HCT116 (cell line): Measurements from ENCODE around the gene CAMK2G. TPM values are rescaled to one million over a fixed set of nuclear protein-coding genes. Genes with fewer than 3 reads are reported as not detected.

Experiments used
- ATAC-seq: fragments of 200-7000 bp; cut with Tn5 transposase; 2 replicates; pipeline ENCODE4 v1.9.1; 2020; ENCODE audit warnings: mild to moderate bottlenecking, moderate library complexity
- BruUV-seq: library from RNA; stranded (reverse); fragments of 400-500 nt; replicated peaks from 2 replicates; lab custom pipeline; 2021; lab: Mats Ljungman, UMichigan
- CTCF ChIA-PET: fragments of 300-600 bp; sonication (Branson Sonifier 250); formaldehyde crosslinking; loops from one replicate; lab custom pipeline; 2021; ENCODE audit warnings: antibody characterized with exemption; lab: Charles Lee
- POLR2A ChIA-PET: fragments of 300-600, 350-600 bp; sonication (Branson Sonifier 250); formaldehyde crosslinking; loops from one replicate; lab custom pipeline; 2021; ENCODE audit warnings: antibody characterized with exemption; lab: Charles Lee
- RAD21 ChIA-PET, 2 experiments: fragments of 300-600 bp; sonication (Branson Sonifier 250); formaldehyde crosslinking; loops; one replicate each; lab custom pipeline; 2023; ENCODE audit warnings: low total read pairs in 2 of 2; ENCODE audit not compliant: uncharacterized antibody in 2 of 2, unreplicated experiment in 2 of 2, low non-redundant PET in 1 of 2; lab: Charles Lee
- DNase-seq: peaks from one replicate; pipeline ENCODE4 v3.0.0-alpha.2; 2010; ENCODE audit warnings: low read depth, low spot score
- H2AFZ ChIP-seq: fragments of 200-600 bp; shearing (Covaris generic), sonication (generic); 2 replicates; pipeline ENCODE4 v1.6.1; 2017; ENCODE audit warnings: low read depth, mixed run types, mixed read lengths, antibody characterized with exemption, low read length; ENCODE audit not compliant: poor library complexity, severe bottlenecking
- H3K27ac ChIP-seq: 2 replicates; pipeline ENCODE4 v1.5.1; 2012; ENCODE audit warnings: low read depth, low read length
- H3K27me3 ChIP-seq: fragments of 200-600 bp; sonication (generic); 2 replicates; pipeline ENCODE4 v1.6.1; 2016; ENCODE audit warnings: mixed run types, low read length, mixed read lengths; ENCODE audit not compliant: insufficient read depth
- H3K36me3 ChIP-seq, 2 experiments: fragments of 200-500 bp in 1 of 2; fragments of 200-600 bp in 1 of 2; sonication (Bioruptor generic) in 1 of 2; sonication (generic) in 1 of 2; 2 replicates each; pipeline versions ENCODE4 v1.5.1 to v1.6.1; 2014 to 2016; ENCODE audit warnings: low read length in 2 of 2, inconsistent platforms in 1 of 2, mixed read lengths in 1 of 2, mixed run types in 1 of 2; ENCODE audit not compliant: insufficient read depth in 2 of 2, control insufficient read depth in 1 of 2
- H3K4me1 ChIP-seq, 2 experiments: fragments of 200-600 bp in 1 of 2; sonication (generic) in 1 of 2; 2 replicates each; pipeline versions ENCODE4 v1.5.1 to v1.6.1; 2012 to 2017; ENCODE audit warnings: low read length in 2 of 2, inconsistent platforms in 1 of 2, mild to moderate bottlenecking in 1 of 2, mixed read lengths in 1 of 2, mixed run types in 1 of 2, moderate library complexity in 1 of 2; ENCODE audit not compliant: insufficient read depth in 2 of 2, control insufficient read depth in 1 of 2
- H3K4me2 ChIP-seq: fragments of 200-600 bp; sonication (generic); 2 replicates; pipeline ENCODE4 v1.6.1; 2017; ENCODE audit warnings: mixed run types, low read length, mixed read lengths
- H3K4me3 ChIP-seq, 2 experiments: fragments of 200-600 bp in 1 of 2; sonication (generic) in 1 of 2; replicated peaks in 1 of 2; 2 replicates each; pipeline ENCODE4 v1.5.1; 2011 to 2016; ENCODE audit warnings: low read length in 2 of 2, control low read depth in 1 of 2, low read depth in 1 of 2, mild to moderate bottlenecking in 1 of 2, mixed read lengths in 1 of 2, mixed run types in 1 of 2
- H3K79me2 ChIP-seq: fragments of 200-600 bp; sonication (generic); 2 replicates; pipeline ENCODE4 v1.6.1; 2017; ENCODE audit warnings: mild to moderate bottlenecking, mixed run types, low read length, moderate library complexity, mixed read lengths; ENCODE audit not compliant: insufficient read depth
- H3K9ac ChIP-seq: fragments of 200-600 bp; sonication (generic); 2 replicates; pipeline ENCODE4 v1.6.1; 2016; ENCODE audit warnings: low read length, mixed read lengths
- H3K9me2 ChIP-seq: fragments of 200-600 bp; sonication (generic), shearing (Covaris generic); 2 replicates; pipeline ENCODE4 v1.6.1; 2017; ENCODE audit warnings: mixed run types, mild to moderate bottlenecking, moderate library complexity; ENCODE audit not compliant: insufficient read depth
- H3K9me3 ChIP-seq, 2 experiments: fragments of 200-500 bp in 1 of 2; fragments of 200-600 bp in 1 of 2; sonication (Bioruptor generic) in 1 of 2; sonication (generic) in 1 of 2; 2 replicates each; pipeline ENCODE4 v1.6.1; 2014 to 2017; ENCODE audit warnings: low read length in 2 of 2, mixed read lengths in 2 of 2, inconsistent platforms in 1 of 2, low read depth in 1 of 2, mild to moderate bottlenecking in 1 of 2, mixed run types in 1 of 2, moderate library complexity in 1 of 2; ENCODE audit not compliant: control insufficient read depth in 1 of 2, insufficient read depth in 1 of 2
- H4K20me1 ChIP-seq: fragments of 200-600 bp; sonication (generic), shearing (Covaris generic); 2 replicates; pipeline ENCODE4 v1.6.1; 2017; ENCODE audit warnings: mixed run types, mild to moderate bottlenecking, moderate library complexity; ENCODE audit not compliant: insufficient read depth
- EGR1 ChIP-seq: IDR thresholded peaks from 2 replicates; pipeline ENCODE4 v1.6.1; 2012; ENCODE audit warnings: low read depth
- ELF1 ChIP-seq: IDR thresholded peaks from 2 replicates; pipeline ENCODE4 v1.6.1; 2012; ENCODE audit warnings: low read depth, borderline replicate concordance
- EZH2 ChIP-seq: fragments of 200-600 bp; sonication (generic); IDR thresholded peaks from 2 replicates; pipeline ENCODE4 v1.6.1; 2017; ENCODE audit warnings: antibody characterized with exemption, mixed run types
- JUND ChIP-seq: IDR thresholded peaks from 2 replicates; pipeline ENCODE4 v1.6.1; 2012
- POLR2AphosphoS5 ChIP-seq: IDR thresholded peaks from 2 replicates; pipeline ENCODE4 v1.6.1; 2011; ENCODE audit warnings: mild to moderate bottlenecking, low read depth, low read length, moderate library complexity
- RAD21 ChIP-seq: IDR thresholded peaks from 2 replicates; pipeline ENCODE4 v1.6.1; 2012; ENCODE audit warnings: low read depth, mild to moderate bottlenecking
- SIN3A ChIP-seq: IDR thresholded peaks from 2 replicates; pipeline ENCODE4 v1.6.1; 2012; ENCODE audit warnings: low read depth
- SRF ChIP-seq: IDR thresholded peaks from 2 replicates; pipeline ENCODE4 v1.6.1; 2012; ENCODE audit warnings: low read depth
- YY1 ChIP-seq: IDR thresholded peaks from 2 replicates; pipeline ENCODE4 v1.6.1; 2011; ENCODE audit warnings: low read length, low read depth, moderate library complexity, mild to moderate bottlenecking; ENCODE audit not compliant: insufficient replicate concordance; ENCODE audit errors: extremely low read depth
- ZFX ChIP-seq: fragments of 450-650 bp; IDR thresholded peaks from 2 replicates; pipeline ENCODE4 v1.6.1; 2017
- ZNF274 ChIP-seq: fragments of 200-500 bp; sonication (Bioruptor generic); IDR thresholded peaks from 2 replicates; pipeline ENCODE4 v1.6.1; 2014; ENCODE audit warnings: mild to moderate bottlenecking, low read depth, low read length, inconsistent platforms
- intact Hi-C: fragments of 100-400 bp; cut with micrococcal nuclease; formaldehyde crosslinking; loops from 2 replicates; pipeline ENCODE4 v1.10.0; 2022
- total RNA-seq: library from RNA; stranded (reverse); gene quantifications from one replicate; pipeline ENCODE4 v1.2.1, GENCODE V29; 2021; ENCODE audit not compliant: unreplicated experiment
- TF ChIP-seq, protein P1 (sequence below): IDR thresholded peaks from 2 replicates; pipeline ENCODE4 v1.6.1; 2011; ENCODE audit warnings: mild to moderate bottlenecking, low read length, moderate library complexity; ENCODE audit not compliant: insufficient replicate concordance; ENCODE audit errors: extremely low read depth
- TF ChIP-seq, protein P2 (sequence below): IDR thresholded peaks from 2 replicates; pipeline ENCODE4 v1.6.1; 2012

The CAMK2G gene
- total RNA-seq, 1 experiment from 2014 or later, result 28.3 TPM

DNA sequence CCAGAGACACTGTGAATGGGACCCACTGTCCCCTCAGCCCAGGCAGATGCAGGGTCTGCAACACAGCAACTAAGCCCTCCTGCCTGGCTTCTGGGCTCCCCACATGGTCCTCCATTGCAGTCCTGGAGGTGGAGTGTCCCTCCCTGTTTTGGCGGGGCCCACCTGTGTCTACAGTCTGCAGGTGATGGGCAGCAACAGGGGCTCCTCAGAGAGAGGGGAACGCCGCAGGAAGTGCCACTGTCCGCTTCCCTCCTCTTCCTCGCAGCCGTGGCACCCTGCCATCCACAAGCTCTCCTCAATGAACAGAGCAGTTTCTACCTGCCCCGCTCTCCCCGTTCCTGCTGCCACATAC, 9.3 kb downstream of the CAMK2G start:
- no peaks in the 10 kb centered on the region for H4K20me1 ChIP-seq

DNA sequence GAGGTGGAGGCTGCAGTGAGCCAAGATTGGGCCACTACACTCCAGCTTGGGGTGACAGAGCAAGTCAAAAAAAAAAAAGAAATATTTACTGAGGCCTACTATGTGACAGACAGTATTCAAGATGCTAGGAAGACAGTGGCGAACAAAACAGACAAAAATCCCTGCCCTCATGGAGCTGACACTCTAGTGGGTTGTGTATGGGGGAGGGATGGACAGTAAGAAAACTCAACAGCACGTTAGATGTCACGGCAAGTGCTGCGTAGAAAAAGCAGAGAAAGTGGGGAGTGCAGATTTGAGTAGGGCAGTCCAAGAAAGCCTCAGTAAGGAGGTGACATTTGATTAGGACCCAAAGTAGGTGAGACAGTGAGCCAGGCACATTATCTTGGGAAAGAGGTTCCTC, 10.1 kb downstream of the CAMK2G start:
- no peaks in the 10 kb centered on the region for H3K27me3 ChIP-seq
- ChIA-PET RAD21 (no interaction called here), POLR2A (no interaction called here), CTCF (interaction anchor here (1.0 kb wide), 1 partner anchor 15 kb away, joined by 6 read pairs; no protein-coding TSS in a partner anchor)
- H3K9me3 ChIP-seq, result no peaks in the 10 kb centered on the region
- H4K20me1 ChIP-seq, result no peaks in the 10 kb centered on the region
- no peaks in the 10 kb centered on the region for H3K4me1 ChIP-seq
- H3K9me2 ChIP-seq, result no peaks in the 10 kb centered on the region
- H3K4me2 ChIP-seq, result no peak overlapping the region
- intact Hi-C loops, result no loop called here
- H2AFZ ChIP-seq, result no peak overlapping the region
- BruUV-seq, result no TSS peak
- DNase-seq (no peak), ATAC-seq (no peak)
- H3K79me2 ChIP-seq, result peaks cover 21% of the 10 kb centered on the region; the same call in 1 of the 2 replicates
- no peak overlapping the region for H3K27ac ChIP-seq
- no peak overlapping the region for H3K9ac ChIP-seq
- H3K36me3 ChIP-seq, result peaks cover 14 to 29% of the 10 kb centered on the region in 2 experiments; a peak in 3 of 4 replicates
- H3K4me3 ChIP-seq, result no peak overlapping the region
- TF ChIP-seq ZFX (no peak), JUND (no peak), ZNF274 (no peak), ELF1 (no peak), POLR2AphosphoS5 (no peak), SRF (no peak), EZH2 (no peak)
- TF ChIP-seq, protein P1, sequence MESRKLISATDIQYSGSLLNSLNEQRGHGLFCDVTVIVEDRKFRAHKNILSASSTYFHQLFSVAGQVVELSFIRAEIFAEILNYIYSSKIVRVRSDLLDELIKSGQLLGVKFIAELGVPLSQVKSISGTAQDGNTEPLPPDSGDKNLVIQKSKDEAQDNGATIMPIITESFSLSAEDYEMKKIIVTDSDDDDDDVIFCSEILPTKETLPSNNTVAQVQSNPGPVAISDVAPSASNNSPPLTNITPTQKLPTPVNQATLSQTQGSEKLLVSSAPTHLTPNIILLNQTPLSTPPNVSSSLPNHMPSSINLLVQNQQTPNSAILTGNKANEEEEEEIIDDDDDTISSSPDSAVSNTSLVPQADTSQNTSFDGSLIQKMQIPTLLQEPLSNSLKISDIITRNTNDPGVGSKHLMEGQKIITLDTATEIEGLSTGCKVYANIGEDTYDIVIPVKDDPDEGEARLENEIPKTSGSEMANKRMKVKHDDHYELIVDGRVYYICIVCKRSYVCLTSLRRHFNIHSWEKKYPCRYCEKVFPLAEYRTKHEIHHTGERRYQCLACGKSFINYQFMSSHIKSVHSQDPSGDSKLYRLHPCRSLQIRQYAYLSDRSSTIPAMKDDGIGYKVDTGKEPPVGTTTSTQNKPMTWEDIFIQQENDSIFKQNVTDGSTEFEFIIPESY, result no peak

More for the DNA sequence above, 9.3 kb downstream of the CAMK2G start:
- no TSS peak for BruUV-seq
- CTCF ChIA-PET, result no interaction called here
- DNase-seq (no peak), ATAC-seq (no peak)
- Histone ChIP-seq H3K9me3 (no peaks in the 10 kb centered on the region), H3K9me2 (no peaks in the 10 kb centered on the region), H2AFZ (no peak overlapping the region), H3K36me3 (peaks cover 20 to 25% of the 10 kb centered on the region in 2 experiments; a peak in 3 of 4 replicates), H3K27me3 (no peaks in the 10 kb centered on the region), H3K4me1 (no peaks in the 10 kb centered on the region), H3K9ac (no peak overlapping the region), H3K27ac (no peak overlapping the region), H3K4me3 (no peak overlapping the region), H3K4me2 (no peak overlapping the region), H3K79me2 (peaks cover 29% of the 10 kb centered on the region; the same call in 1 of the 2 replicates)
- intact Hi-C loops, result no loop called here
- POLR2A ChIA-PET, result no interaction called here
- RAD21 ChIA-PET, result no interaction called here
- TF ChIP-seq SIN3A (no peak), ZNF274 (no peak), POLR2AphosphoS5 (no peak), RAD21 (no peak), ZFX (no peak), YY1 (no peak), JUND (no peak), EGR1 (no peak)
- TF ChIP-seq, protein P2, sequence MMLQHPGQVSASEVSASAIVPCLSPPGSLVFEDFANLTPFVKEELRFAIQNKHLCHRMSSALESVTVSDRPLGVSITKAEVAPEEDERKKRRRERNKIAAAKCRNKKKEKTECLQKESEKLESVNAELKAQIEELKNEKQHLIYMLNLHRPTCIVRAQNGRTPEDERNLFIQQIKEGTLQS, result no peak
- TF ChIP-seq, protein P1, result no peak
